HG02840 (cell line): Measurements from ENCODE around the gene CDH4.

Source experiments
- ATAC-seq: cut with Tn5 transposase; IDR thresholded peaks from one replicate; pipeline ENCODE4 v1.9.1; 2021; ENCODE audit warnings: mild to moderate bottlenecking, moderate library complexity, moderate number of reproducible peaks; ENCODE audit not compliant: unreplicated experiment, low FRiP score

CDH4 gene

DNA sequence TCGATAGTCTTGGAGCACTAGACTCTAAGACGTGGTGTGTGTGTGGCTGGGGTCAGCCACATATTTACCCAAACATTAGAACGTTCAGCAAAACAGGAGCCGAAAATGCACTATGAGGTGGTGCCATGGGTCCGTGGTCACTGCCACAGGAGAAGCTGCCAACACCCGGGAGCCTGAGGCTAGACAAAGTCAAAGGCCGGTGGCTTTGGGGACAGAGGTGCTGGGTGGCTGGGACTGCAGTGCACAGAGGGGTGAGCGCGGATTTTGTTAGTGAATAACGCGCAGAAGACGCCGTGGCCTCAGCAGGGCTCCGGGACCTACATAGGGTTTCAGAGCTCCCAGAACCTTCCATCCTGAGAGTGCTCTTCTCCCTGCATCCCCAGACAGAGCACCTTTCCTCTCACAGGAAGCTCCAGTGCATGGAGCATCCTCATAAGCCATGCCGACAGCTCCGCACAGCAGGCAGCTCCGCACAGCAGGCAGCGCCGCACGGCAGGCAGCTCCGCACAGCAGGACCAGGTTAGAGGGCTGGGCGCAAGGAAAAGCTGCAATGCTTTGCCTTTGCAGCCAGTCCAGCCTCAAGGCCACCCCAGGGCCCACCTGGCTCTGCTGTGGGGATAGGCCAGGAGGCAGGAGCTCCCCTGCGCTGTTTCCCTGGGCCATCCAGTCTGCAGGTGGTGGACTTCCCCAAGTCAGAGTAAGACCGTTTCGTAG lies 509.5 kb downstream of the CDH4 start:
- ATAC-seq = no peak

- ATAC-seq = no peak
Measured at GRCh38 chr20:61762167-61762710, 510.2 kb downstream of the CDH4 start.

DNA sequence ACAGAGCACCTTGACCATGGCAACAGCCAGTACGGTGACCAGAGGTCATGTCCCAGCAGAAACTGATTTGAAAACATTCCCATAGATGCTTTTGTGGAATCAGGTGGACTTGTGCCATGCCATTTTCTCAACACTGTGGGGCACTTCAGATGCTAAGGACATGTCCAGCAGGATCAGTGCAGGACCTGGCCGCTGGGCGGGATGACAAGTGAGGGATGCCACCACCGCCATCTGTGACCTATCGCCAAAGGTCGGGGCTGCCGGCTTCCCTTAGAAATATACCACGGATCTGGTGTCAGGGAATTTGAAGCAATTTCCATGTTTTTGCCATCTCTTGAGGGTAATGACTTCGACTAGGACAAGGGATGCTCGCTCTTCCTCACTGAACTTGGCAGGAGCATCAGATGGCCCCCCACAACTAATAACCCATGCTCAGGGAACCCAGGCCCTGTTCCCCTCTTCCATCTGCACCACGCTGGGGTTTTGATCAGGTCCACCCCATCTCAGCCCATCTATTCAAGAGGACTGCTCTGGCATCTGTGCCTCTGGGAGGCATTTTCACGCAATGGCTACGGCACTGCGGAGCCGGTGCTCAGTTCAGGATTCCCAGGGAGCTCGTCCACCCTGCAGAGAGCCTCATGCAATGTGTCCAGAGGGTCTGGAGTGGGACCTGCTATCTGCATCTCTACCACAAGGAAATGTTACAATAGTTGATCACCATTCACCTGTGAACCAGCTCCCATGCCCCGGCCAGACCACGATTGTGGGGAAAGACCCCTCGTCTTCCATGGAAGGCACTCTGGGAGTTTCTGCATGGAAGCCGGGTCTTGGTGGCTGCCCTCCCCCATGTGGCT lies 511.1 kb downstream of the CDH4 start:
- ATAC-seq = no peak

DNA sequence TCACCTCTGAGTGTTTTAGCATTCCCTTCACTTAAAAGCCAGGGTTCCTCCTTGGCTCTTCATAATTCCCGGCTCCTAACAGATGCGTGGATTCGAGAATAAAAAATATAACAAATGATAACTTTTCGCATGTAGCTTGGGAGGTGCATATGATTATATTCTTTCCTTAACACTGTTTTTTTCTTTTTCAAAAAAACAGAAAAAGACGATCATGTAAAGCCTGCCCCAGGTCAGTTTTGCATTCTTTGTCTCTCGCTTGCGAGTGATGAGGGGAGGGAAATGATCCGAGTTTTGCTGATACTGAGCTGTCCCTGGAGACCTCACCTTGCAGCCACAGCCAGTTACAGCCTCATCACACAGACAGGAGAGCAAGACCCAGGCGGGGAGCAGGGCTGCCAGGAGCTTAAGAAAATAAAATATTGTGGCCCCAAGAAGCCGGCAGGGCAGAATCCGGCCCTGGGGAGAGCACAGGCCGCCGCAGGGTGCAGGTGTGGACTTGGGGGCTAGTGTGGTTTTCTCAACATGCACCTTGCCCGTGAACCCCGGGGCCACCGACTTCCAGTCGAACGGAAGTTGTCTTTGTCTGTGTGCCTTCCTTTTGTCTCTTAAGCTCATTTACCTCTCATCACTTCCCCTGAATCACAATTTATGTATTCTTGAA lies 511.8 kb downstream of the CDH4 start:
- ATAC-seq = no peak

- ATAC-seq = no peak
Measured at GRCh38 chr20:61764471-61765025, 512.5 kb downstream of the CDH4 start.

DNA sequence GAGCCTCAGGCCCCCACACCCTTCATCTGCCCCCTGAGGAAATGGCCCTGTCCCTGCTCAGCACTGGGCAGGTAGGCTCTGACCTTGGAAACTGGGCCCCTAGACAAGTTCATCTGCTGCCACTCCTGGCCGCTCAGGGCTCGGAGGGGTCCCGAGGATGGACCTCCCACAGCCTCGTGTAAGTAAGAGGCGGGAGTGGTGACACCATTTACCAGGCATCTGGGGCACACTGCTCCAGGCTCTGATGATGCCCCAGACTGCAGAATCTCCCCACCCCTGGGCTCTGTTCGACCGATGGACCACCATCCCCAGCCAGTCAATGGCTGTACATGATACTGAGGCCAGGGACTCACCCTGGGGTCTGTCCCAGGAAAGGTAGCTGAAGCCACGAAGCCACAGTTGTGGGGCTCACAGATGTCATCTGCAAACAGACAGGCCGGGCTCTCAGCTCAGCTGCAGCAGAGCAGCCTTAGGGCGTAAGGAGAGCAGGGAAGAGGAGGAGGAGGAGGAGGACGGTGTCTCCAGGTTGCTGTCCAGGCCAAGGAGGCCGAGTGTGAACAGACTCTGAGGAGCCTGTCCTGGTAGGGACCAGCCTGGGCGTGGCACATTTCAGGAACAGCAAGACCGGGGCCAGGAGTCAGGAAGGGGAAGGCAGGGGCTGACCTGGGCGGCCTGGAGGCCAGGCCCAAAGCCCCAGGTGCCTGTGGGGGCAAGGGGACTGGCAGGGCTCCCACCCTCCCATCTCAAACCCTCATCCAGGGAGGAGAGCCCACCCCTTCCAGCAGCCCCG lies 513.2 kb downstream of the CDH4 start:
- no peak for ATAC-seq

GRCh38 chr20:61765871-61766654 lies 514.0 kb downstream of the CDH4 start:
- ATAC-seq = no peak

GRCh38 chr20:61766921-61767610 lies 515.0 kb downstream of the CDH4 start:
- no peak for ATAC-seq

DNA sequence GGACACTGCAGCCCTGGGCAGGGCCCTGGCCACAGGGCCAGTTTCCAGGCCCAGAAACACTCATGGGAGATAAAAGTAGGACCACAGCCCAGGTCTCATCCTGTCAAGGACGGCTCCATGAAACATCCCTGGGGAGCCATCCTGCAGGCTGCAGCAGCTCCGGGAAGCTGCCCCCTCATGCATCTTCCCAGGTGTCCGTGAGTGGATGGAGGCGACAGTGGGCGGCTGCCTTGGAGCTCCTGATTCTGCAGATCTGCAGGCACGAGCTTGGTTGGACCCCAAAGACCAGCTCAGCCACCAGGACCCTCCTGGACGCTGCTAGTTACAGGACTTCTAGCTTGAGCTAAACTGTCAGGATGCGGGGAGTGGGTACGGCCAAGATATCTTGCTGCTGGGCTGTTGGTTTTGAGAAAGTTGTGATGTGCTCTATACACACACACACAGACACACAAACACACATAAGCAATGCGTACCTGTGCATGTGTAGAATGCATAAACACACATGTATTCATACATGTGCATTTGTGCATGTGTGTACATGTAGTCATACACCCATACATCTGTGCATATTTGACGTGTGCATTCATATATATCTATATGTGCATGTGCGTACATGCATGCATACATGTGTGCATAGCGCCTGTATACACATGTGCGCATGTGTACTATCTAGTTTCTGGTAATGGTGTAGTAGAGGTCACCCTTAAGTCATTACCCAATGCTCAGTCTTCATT lies 515.9 kb downstream of the CDH4 start:
- ATAC-seq = no peak

DNA sequence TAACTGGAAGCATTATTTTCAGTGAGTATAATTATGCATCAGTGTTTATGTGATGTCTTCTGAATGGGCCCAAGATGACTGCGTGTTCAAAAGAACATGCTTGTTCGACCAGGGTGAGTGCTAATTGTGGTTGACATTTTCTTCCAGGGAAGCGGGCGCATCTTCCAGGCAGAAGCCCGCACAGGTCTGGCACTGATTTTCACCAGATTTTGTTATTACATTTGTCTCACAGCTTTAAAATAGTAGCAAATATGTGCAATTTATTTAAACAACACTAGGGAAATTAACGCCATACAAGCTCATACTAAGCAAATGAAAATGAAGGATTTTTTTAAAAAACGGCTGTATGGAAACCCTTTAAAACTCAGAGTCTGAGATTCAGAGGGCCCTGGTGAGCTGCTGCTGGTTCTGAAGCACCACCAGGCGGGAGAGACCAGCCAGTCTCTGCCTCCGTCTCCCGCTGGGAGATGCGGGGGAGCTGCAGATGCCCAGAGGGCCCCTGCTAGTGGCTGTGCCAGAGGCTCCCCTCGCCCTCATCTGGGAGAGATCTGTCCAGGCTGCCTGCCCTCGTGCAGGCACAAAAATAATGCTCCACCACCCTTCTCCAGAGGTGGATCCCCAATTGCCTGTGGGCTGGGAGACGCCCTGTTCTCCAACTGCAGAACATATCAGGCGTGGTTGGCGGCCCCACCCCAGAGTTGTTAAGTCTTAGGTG lies 516.7 kb downstream of the CDH4 start:
- ATAC-seq = no peak

DNA sequence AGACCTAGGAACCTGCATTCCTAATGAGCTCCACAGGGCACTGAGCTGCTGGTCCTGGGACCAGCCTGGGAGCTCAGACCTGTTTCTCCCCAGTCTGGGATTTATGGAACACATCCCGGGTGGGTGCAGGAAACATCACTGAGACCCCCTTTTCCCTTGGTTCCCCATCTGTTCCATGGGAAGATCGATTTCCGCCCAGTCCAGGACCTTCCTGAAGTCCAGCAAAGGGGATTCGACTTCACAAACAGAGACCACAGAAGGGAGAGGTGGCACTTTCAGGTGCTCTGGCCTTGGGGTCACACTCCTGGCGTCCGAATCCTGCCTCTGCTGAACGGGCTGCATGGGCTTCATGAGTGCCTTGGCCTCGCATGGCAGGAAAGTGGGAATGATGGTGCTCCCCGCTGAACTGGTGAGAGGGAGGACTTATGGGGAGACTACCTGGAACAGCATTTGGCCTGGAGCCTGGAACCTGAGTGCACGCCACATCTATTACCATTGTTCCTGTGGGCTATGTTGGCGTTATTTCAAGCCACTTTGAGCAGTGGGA lies 517.3 kb downstream of the CDH4 start:
- ATAC-seq = no peak

DNA sequence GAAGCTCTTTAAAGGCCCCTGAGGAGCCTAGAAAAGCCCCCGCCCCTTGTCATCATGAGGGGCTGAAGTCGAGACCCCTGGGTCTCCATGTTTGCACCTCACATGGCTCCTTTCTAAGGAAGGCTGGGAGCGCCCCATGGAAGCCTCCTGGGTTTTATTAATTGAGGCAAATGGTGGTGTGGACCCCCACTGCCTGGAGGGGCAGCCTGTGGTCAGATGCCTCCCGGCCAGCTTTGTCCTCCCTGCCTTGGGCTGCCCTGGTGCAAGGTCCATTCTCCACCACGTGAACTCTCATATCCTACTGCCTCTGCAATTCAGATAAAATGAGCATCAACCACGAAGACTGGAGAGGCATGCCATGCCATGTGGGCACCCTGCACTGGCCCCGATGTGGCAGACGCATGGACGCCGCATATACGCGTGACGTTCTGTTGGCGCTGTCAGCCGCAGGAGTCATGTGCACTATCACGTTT lies 518.1 kb downstream of the CDH4 start:
- no peak for ATAC-seq

GRCh38 chr20:61771805-61772350 lies 519.8 kb downstream of the CDH4 start:
- ATAC-seq = no peak

GRCh38 chr20:61772828-61773631 lies 521.0 kb downstream of the CDH4 start:
- ATAC-seq = no peak

DNA sequence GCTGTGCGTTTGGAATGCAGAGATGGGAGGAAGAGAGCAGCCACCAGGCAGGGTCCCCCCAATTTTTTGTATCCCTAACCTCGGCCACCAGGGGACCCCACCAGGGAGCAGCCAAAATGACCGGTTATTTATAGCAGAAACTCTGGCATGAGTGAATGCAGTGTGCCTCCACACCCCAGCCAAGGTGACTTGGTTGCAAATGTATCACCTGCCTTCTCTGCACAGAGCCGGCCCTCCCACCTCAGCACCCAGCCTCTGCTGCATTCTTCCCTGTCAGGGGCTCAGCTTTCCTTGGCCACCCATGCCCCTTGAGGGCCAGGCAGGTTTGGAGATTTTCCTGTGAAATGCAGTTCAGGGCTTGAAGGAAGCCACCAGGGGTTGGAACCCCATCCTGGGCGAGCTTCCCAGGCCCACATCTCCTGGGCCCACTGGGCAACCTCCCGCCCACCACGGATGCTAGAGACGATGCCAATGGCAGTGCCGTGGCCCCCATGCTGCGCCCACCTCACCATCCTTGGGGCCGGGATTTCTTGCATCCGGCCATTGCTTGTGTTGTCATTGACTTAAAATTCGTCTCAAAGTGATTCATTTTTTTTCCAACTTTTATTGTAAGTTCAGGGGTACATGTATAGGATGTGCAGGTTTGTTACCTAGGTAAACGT lies 522.0 kb downstream of the CDH4 start:
- no peak for ATAC-seq
